HTERT RPE-1 (cell line): ENCODE results near the gene RNF145.

Experiments used
- in situ Hi-C: fragments of 300-500 bp; cut with MboI; formaldehyde crosslinking; loops from 4 replicates; pipeline ENCODE4 v1.14.3; 2020; ENCODE audit warnings: low sequenced_read_pairs

RNF145 gene

GRCh38 chr5:159198063-159199036 is 11.0 kb downstream of the RNF145 start:
- in situ Hi-C loops = no loop called here

DNA sequence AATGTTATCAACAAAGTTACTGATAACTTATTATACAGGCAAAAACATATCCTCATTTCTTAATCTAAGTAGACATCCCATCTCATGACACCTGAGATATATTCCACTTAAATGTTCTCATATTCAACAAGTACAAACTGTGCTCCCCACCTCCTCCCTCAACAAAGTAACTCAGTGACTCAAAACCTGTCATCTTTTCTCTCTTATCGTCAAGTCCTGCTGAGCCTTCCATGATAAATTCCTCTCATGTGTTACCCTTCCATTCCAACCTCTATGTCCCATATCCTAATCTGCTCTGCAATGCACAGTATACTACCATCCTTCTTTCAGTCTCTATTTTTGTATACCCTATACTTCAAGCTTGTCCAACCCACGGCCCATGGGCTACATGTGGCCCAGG is 13.6 kb downstream of the RNF145 start:
- in situ Hi-C loops = no loop called here

GRCh38 chr5:159190170-159190569 is 19.2 kb downstream of the RNF145 start:
- in situ Hi-C loops = no loop called here

GRCh38 chr5:159189310-159189709 is 20.0 kb downstream of the RNF145 start:
- in situ Hi-C loops = no loop called here

DNA sequence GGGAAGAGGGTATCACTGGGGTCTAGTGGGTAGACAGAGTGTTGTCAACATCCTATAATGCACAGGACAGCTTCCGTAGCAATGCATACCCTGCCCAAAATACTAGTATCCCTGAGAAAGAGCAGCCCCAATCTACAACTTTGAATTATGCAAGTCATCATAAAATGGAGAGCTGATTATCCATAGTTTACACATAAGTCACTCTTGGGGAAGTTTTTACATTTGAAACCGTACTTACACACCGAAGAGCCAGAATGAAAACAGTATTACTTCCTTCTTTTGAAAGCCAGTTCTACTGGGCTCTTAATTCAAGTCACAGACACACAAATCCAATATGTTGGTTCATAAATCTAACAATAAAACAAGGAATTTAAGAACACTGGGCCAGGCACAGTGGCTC is 21.6 kb downstream of the RNF145 start:
- in situ Hi-C loops = no loop called here

DNA sequence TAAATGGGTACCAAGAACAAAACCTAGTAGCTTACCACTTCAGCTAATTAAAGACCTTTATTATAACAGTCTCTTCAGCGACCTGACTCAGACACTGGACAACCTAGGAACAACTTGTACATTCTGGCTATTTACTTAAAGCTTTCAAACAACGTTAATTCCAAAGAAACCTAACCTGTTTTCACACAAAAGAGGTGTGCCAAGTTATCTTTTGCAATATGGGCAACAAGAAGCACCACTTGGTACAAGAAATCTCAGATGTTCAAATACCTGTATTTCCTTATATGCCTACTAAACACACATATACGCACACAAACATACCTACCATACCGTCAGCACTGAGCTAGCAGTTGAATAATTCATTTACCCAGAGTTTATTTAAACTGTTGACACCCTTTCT is 23.0 kb downstream of the RNF145 start:
- in situ Hi-C loops = no loop called here

- in situ Hi-C loops = no loop called here
Observed at GRCh38 chr5:159185773-159186172, 23.6 kb downstream of the RNF145 start.

DNA sequence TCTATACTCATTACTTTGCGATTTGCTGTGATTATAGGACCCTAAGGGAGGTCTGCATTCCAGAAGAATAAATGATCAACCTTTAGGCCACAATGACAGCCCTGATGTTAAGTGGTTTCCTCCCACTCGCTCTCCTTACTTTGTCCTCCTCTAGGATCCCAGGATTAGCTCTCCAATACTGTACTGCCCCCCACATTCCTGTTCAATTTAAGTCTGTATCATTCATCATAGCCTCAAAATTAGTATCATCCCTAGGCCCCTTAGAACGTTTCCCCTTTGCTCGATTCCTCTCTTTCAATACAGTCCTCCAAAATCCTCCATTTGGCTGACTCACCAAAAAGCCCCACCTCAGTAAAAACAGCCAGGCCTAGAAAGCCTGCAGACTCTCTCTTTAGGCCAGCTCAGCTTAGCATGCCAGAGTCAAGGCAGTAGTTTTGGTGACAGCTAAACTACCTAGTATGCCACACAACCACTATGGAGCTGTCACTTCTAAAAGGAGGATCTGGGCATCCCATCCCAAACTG is 24.4 kb downstream of the RNF145 start:
- in situ Hi-C loops = no loop called here

GRCh38 chr5:159184236-159184635 is 25.1 kb downstream of the RNF145 start:
- in situ Hi-C loops = no loop called here

GRCh38 chr5:159183247-159183646 is 26.1 kb downstream of the RNF145 start:
- in situ Hi-C loops = no loop called here

DNA sequence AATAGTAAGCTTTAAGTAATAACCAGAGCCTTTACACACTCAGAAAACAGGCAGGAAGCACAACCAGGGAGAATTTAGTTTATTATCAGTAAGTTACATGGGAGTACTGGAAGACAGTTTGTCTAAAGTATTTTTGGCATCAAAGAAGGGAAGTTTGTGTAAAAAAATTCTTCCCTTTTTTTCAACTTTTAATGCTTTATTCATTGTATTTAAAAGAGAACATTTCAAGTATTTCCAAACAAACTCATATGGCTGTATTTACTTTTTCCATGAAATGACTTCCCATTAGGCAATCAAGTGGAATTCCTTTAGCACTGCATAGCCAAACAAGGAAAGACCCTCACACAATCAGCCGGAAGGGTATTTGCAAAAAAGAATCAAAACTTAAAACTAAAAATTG is 26.7 kb downstream of the RNF145 start:
- in situ Hi-C loops = no loop called here

DNA sequence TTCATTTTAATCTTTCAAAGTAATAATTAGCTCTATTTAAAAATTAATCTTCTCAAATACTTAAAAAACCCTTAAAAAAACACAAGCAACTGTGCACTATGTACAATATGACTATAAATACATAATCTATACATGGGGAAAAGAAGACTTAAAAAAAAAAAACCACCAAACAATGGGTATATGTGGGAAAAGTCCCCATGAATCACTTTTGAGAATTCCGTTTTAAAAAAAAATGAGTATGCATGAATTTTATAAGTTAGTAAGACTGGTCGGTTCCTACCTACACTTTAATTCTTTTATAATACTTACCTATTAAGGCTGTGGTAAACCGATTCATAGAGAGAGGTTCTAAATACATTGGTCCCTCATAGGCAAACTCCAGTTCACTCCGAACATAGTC is 27.7 kb downstream of the RNF145 start:
- in situ Hi-C loops = no loop called here

- in situ Hi-C loops = no loop called here
Observed at GRCh38 chr5:159181152-159181551, 28.2 kb downstream of the RNF145 start.

DNA sequence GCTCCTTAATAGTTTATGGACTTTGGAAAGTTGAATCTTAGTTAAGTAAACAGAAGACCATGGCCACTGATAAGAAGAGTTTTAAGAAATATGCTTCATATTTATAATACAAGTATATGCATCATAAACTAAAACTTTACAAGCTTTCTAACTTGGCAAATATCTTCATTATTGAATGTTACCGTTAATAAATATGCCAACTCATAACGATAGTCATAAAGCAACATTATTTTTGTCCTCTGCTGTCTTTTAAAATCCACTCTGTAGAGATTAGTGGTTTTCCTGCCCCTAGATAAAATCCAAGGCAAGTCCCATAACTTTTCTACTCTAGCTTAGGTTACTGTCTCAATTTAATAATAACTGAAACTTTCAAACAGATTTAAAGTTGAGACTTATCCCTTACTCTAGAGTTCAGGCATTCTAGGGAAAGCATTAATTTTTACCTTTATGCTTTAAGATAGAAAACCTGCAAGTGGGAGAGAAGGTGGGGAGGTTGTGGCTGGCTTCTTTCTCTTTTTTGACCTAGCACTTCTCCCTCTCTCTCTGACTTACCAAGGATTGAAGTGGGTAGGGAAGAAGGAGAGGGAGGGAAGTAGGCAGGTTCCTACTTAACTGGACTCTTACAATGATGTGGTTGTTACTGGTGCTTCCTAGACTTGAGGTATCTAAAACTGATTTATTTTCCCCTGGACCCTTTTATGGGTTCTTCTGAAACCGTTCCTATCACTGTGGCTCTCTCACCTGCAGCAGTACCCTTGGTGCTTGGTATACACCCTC is 29.6 kb downstream of the RNF145 start:
- in situ Hi-C loops = no loop called here

- in situ Hi-C loops = no loop called here
Observed at GRCh38 chr5:159178978-159179377, 30.4 kb downstream of the RNF145 start.

GRCh38 chr5:159175547-159175946 is 33.8 kb downstream of the RNF145 start:
- in situ Hi-C loops = no loop called here

DNA sequence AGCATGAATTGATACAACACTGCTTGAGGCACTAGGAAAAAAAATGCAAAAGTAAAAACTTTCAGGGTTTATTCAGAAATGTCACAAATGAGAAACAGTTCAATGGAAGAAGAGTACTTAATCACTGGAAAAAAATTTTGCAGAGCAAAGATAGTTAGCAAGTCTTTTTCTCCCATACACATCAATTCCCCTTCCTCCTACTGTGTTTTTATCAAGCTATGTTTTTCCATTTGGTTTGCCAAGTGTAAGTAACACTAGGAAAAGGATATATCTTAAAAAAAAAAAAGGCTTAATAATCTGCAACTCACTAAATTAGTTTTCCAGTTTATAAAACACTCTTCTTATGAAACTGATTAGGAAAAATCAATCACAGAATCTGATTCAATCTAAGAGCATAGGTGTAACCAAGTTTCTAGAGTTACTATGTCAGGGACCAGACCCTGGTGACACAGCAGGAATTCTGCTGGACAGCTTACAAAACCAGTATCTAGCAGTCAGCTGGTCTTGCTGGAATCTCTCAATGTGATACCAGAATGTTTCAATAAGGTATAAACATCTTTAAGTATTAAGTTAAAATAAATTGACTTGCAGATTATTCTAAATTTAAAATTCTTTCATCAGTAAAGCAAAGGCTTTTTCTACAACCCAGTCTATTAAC is 34.7 kb downstream of the RNF145 start:
- in situ Hi-C loops = no loop called here

DNA sequence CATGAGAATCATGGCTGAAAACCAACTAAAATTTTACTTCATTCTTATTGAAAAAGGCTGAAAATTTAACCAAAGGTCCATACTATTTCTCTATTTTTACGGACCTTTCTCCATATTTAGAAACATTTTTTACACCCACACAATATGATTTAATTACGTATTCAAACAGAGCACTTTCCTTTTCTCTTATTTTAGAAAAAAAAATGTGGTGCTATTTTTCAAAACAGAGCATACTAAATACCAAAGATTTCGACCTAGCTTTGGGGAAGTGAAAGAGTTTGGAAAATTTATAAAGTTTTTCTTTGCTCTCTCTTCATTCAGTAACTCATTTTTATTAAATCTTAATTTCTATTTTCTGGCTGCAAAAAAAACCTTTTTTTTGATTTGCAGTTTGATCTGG is 38.1 kb downstream of the RNF145 start:
- in situ Hi-C loops = no loop called here

GRCh38 chr5:159170021-159170420 is 39.3 kb downstream of the RNF145 start:
- in situ Hi-C loops = no loop called here

DNA sequence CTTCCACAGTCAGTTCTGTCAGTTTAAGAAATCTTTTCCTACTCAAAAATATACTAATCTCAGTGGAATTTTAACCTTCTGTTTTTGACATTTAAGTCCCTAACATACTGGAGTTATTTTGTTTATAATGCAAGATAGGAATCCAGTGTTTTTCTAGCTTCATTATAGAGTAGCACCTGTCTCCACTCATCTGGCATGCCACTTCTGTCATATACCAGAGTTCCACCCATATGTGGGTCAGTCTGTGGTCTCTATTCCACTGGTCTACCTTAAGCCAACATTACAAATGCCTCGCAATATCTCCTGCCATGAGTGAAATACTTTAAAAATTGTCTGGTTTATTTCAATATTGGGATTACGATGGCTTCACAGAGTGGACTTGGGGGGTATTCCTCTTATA is 42.9 kb downstream of the RNF145 start:
- in situ Hi-C loops = no loop called here

- in situ Hi-C loops = no loop called here
Observed at GRCh38 chr5:159163701-159164046, 45.7 kb downstream of the RNF145 start.
